ENCODE results near the gene CKM.

GRCh38 chr19:45302416-45302815 lies 20.3 kb downstream of the CKM start:
- TF ChIP-seq CTCF (IDR thresholded peaks at IDR 0.05 in 4 of 5, conservative IDR thresholded peaks at IDR 0.05 in 1 of 5) (no peak), POLR2A (IDR thresholded peaks at IDR 0.05) (no peak)
